AG08395 (cell line): ENCODE results near the gene MOV10.

ENCODE experiments used
- DNase-seq: peaks from one replicate; pipeline ENCODE4 v3.0.0; 2012; ENCODE audit warnings: mixed read lengths, low spot score

The MOV10 gene

DNA sequence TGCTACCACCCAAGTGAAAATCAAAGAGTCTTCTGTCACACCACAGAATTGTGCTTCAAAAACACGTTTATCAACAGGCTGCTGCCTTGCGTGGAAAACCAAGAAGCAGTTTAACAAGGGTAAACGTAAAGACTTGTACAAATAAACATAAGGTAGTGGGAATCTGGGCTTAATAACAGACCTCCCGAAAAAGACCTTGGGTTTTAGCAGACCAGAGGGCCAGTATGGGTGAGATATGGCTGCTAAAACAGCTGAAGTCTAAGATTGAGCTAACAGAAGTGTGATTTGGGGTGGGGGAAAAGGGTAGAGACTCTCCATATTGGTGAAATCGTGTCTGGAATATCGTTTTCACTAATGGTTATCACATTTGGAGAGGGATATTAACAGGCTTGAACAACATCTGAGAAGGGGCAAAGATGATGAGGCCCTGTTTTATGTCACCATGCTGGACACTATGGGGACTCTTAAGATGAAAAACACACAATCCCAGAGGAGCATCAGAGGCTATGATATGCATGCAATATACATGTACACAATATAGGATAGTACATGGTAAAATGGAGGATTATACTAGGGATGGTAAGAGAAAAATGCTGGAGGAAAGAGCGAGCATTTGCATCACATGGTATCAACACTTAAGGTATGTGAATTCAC is 1.4 kb downstream of the MOV10 start:
- no peak for DNase-seq

GRCh38 chr1:112676543-112676942 is 2.1 kb downstream of the MOV10 start:
- DNase-seq = no peak

- DNase-seq = no peak
Measured at GRCh38 chr1:112677501-112677900, 3.0 kb downstream of the MOV10 start.

DNA sequence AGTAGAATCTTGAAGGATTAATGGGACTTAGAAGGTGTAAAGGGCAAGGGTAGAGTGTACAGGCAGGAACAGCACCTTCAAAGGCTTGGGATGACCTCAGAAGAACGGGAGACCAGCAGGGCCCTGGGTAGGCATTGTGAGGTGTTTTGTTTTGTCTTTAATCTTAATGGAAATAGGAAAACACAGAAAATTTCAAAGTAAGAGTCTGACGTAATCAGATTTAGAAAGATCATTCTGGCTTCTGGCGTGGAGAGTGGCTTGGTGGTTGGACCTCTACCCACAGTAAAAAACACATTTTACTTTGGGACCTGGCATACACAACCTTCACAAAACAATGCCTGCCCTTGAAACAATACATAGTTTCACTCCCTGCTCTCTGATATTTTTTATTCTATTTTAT is 4.1 kb downstream of the MOV10 start:
- no peak for DNase-seq

DNA sequence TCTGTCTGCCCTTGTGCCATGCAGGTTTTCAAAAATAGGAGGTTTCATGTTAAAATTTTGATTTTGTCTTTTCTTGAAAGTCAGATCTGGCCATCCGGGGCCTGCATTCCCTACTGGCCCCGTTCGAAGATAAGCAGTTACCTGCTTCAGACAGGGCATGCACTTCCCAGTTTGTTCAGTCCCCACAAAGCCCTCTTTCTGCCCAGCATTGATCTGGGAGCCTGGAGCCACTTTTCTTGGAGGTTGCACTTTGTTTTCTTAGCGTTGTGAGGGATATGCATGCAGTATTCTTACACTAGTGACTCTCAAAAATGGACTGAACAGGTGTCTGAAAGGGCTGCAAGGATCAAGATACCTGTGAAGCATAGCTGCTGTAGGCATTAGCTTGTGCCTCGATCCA is 11.5 kb downstream of the MOV10 start:
- DNase-seq = no peak

DNA sequence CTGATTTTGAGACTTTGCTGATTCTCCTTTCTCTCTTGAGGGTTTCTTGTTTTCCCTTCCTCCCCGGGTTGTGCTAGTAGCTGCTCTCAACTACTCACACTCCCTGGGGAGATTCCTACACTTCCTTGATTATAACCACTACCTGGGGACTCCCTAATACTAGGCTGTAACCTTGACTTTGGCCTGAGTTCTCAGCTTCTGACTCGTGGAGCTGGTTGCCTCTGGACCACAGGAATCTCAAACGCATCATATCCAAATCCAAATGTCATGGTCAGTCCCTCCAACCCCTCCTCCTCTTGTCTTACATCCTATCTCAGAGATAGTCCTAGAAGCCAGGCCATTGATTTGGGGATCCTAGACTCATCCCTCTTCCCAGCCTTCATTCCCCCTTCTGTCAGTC is 12.0 kb downstream of the MOV10 start:
- no peak for DNase-seq

DNA sequence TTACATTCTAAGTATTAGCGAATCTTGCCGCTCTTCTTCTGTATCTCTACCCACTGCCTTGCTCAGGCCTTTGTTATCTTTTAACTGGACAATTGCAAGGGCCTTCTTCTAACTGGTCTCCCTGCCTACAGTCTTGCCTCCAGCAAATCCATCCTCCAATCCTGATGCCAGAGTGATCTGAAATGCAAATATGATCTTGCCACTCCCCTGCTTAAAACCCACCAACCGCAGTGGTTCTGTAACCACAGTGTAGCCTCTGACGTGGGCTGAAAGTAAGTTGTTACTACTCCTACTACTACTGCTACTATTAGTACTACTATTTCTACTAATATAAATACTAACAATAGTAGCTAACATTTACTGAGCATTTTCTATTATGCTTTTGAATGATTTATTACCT is 12.4 kb downstream of the MOV10 start:
- no peak for DNase-seq

DNA sequence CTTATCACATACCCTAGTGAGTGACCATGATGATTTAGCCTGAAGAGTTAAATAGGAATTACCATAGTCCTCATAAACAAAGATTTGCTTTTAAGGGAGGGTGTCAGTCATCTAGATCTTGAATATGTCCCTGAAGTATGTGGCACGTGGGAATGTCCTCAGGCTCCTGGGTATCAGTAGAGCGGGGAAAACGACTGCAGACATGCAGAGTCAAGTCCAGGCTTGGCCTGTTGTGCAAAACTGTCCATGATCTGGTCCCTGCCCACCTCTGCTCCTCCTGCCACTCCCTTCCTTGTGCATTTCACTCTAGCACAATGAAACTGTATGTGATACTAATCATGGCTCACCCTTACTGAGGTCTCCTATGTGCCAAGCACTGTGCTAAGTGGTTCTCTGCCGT is 12.9 kb downstream of the MOV10 start:
- DNase-seq = no peak

DNA sequence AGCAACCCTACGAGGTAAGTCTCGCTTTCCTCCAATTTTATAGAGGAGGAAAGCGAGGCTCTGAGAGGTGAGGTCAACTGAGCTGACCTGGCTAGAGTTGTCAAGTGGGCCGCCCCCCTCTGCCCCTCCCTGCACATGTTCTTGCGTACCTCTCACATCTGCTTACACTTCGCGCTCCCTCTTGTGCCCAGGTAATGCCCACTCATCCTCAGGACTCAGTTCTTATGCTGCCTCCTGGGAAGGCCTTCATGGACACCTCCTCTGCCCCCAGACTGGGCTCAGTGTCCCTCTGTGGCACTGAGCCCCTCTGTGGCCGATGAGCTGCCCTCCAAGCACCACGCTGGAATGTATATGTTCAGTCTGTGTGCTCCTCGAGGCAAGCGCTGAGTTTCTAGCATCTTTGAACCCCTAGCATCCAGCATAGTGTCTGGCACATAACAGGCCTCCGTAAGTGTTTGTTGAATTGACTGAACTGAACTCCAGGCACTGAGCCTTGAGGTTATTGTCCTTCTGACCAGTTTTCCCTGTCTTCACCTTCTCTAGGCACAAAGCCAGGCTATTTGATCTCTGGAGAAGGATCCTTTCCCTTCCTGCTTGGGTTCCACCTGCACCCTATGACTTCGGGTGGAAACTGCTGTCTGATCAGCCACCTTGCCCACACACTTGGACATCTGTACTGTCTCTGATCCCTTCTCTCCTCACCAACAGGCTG is 13.5 kb downstream of the MOV10 start:
- DNase-seq = no peak

DNA sequence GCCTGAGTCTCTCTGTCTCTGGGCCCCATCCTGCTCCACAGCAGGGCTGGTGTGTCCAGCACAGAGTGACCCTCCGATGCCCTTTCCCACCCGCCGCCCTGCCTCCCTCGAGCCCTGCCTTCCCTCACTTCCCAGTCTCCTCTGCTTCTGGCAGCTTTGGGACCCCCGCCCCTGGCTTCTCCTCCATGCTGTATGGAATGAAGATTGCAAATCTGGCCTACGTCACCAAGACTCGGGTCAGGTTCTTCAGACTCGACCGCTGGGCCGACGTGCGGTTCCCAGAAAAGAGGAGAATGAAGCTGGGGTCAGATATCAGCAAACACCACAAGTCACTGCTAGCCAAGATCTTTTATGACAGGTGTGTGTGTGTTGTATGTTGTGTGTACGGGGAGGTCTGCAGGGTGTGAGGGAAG is 14.3 kb downstream of the MOV10 start:
- DNase-seq = no peak

DNA sequence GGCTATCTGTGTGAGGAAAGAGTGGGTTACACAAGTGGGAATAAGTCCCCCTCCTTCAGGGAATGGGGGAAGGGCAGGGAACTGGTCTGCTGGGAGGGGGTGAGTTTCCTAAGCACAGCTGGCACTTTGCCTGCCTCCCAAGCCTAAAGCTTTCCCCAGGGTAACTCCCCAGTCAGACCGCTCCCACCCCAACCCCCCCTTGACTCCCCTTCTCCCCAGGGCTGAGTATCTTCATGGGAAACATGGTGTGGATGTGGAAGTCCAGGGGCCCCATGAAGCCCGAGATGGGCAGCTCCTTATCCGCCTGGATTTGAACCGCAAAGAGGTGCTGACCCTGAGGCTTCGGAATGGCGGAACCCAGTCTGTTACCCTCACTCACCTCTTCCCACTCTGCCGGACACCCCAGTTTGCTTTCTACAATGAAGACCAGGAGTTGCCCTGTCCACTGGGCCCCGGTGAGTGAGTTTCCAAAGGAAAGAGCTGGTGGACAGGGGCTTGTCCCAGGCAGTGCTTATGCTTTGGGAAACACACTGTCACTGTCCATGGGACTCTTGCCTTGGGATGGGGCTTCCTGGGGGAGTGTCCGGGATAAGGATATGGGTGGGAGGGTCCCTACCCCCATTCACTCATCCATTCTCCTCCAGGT is 14.9 kb downstream of the MOV10 start:
- DNase-seq = no peak

- no peak for DNase-seq
Measured at GRCh38 chr1:112689842-112690237, 15.4 kb downstream of the MOV10 start.

- no peak for DNase-seq
Measured at GRCh38 chr1:112692681-112693080, 18.2 kb downstream of the MOV10 start.

- DNase-seq = no peak
Measured at GRCh38 chr1:112693821-112694220, 19.4 kb downstream of the MOV10 start.

DNA sequence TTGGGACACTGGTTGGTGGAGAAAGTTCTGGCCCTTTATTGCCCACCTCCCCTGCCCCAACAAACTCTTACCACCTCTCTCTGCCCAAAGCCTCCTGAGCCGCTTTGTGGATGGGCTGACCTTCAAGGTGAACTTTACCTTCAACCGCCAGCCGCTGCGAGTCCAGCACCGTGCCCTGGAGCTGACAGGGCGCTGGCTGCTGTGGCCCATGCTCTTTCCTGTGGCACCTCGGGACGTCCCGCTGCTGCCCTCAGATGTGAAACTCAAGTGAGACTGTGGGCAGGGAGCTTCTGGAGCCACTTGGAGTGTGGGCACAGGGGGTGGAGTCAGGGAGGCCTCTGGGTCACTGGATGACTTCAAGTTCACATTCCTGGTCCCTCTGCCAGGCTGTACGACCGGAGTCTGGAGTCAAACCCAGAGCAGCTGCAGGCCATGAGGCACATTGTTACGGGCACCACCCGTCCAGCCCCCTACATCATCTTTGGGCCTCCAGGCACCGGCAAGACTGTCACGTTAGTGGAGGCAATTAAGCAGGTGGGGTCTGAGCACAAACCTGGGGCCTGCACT is 20.0 kb downstream of the MOV10 start:
- no peak for DNase-seq

DNA sequence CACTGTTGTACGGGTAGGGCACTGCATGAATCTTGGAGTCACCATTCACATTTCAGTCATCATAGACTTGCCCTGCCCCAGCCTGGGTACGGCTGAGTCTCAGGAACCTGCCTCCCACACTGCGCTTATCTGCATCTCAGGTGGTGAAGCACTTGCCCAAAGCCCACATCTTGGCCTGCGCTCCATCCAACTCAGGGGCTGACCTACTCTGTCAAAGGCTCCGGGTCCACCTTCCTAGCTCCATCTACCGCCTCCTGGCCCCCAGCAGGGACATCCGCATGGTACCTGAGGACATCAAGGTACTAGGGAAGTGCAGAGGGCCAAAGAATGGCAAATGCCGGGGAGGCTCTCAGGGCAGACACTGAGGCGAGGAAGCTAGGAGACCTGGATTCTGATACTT is 20.8 kb downstream of the MOV10 start:
- no peak for DNase-seq

- no peak for DNase-seq
Measured at GRCh38 chr1:112696578-112697314, 22.3 kb downstream of the MOV10 start.

DNA sequence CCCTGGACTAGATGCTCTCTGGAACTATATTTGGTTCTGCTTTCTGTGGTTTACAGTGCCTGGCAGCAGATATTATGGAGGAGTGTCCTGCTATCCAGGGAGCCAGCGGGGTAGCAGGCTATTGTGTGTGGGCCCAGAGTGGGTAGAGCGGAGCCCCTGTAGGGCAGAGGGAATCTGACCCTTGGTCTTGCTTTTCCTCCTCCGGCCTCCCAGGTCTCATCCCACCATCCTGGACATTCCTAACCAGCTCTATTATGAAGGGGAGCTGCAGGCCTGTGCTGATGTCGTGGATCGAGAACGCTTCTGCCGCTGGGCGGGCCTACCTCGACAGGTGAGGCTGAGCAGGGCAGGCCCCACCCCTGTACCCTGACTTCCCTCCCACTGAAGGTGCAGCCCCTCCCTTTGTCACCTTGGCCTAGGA is 23.3 kb downstream of the MOV10 start:
- no peak for DNase-seq

- no peak for DNase-seq
Measured at GRCh38 chr1:112698366-112699310, 24.2 kb downstream of the MOV10 start.

DNA sequence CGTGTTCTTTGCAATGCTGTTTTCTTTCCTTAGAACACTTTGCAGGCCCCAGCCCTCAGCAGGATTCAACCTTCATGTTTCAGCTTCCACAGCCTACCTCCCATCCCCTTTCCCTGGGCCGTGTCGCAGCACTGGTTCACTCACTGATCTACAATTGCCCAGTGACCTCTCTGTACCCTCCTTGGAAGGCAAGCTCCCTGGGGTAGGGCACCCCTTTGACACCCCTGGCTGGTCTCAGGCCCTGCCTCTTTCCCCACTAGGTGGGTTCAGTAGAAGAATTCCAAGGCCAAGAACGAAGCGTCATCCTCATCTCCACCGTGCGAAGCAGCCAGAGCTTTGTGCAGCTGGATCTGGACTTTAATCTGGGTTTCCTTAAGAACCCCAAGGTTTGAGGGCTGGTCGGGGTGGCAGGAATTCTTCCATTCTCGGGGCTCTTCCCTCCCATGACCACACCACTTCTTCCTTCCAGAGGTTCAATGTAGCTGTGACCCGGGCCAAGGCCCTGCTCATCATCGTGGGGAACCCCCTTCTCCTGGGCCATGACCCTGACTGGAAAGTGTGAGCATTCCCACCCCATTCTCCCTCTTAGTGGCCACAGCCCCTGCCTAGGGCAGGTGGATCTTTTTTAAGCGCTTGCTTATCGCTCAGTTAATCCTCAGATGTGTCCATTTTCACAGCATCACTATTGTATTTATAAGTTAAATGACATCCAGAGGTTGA is 25.1 kb downstream of the MOV10 start:
- DNase-seq = no peak
